Smooth muscle cell (in vitro differentiated cells): Measurements from ENCODE around the gene SSR1. TPM values are rescaled to one million over a fixed set of nuclear protein-coding genes. Genes with fewer than 3 reads are reported as not detected.

ENCODE experiments used
- DNase-seq: peaks from one replicate; lab custom pipeline; 2025; ENCODE audit not compliant: unreplicated experiment; lab: John Stamatoyannopoulos, UW
- H2AFZ ChIP-seq: fragments of 200-600 bp; sonication (generic); 2 replicates; pipeline ENCODE4 v1.6.0; 2016; ENCODE audit warnings: antibody characterized with exemption, low read depth, mild to moderate bottlenecking
- H3F3A ChIP-seq: fragments of 200-600 bp; sonication (generic); 2 replicates; pipeline ENCODE4 v1.6.0; 2017; ENCODE audit warnings: antibody characterized with exemption, low read depth
- H3K27ac ChIP-seq: fragments of 200-600 bp; sonication (generic); 2 replicates; pipeline ENCODE4 v1.5.1; 2016; ENCODE audit warnings: low read depth, mild to moderate bottlenecking
- H3K27me3 ChIP-seq: fragments of 200-600 bp; sonication (generic); 2 replicates; pipeline ENCODE4 v1.6.1; 2016; ENCODE audit warnings: low read depth, mild to moderate bottlenecking
- H3K36me3 ChIP-seq: fragments of 200-600 bp; sonication (generic); 2 replicates; pipeline ENCODE4 v1.5.1; 2016; ENCODE audit warnings: low read depth
- H3K4me1 ChIP-seq: fragments of 200-600 bp; sonication (generic); 2 replicates; pipeline ENCODE4 v1.5.1; 2016; ENCODE audit warnings: low read depth
- H3K4me2 ChIP-seq: fragments of 200-600 bp; sonication (generic); 2 replicates; pipeline ENCODE4 v1.6.0; 2016; ENCODE audit warnings: mild to moderate bottlenecking
- H3K4me3 ChIP-seq: fragments of 200-600 bp; sonication (generic); 2 replicates; pipeline ENCODE4 v1.5.1; 2016; ENCODE audit warnings: mild to moderate bottlenecking
- H3K79me2 ChIP-seq: fragments of 200-600 bp; sonication (generic); 2 replicates; pipeline ENCODE4 v1.6.0; 2016; ENCODE audit warnings: low read depth, mild to moderate bottlenecking
- H3K9ac ChIP-seq: fragments of 200-600 bp; sonication (generic); 2 replicates; pipeline ENCODE4 v1.6.0; 2016; ENCODE audit warnings: low read depth
- H3K9me3 ChIP-seq: fragments of 200-600 bp; sonication (generic); replicated peaks from 2 replicates; pipeline ENCODE4 v1.5.1; 2016; ENCODE audit warnings: low read depth
- H4K20me1 ChIP-seq: fragments of 200-600 bp; sonication (generic); 2 replicates; pipeline ENCODE4 v1.6.0; 2016; ENCODE audit warnings: low read depth
- WGBS: methylation state at CpG from one replicate; pipeline ENCODE4 v1.1.7; 2016; ENCODE audit warnings: low lambda C conversion rate; 5-methylcytosine and 5-hydroxymethylcytosine counted together
- polyA plus RNA-seq: library from polyadenylated mRNA; unstranded; fragments of >200 nt; fragmentation: Nextera tagmentation; extraction: Ambion mirVana; gene quantifications from 2 replicates; pipeline ENCODE4 v1.2.1, GENCODE V29; 2016
- total RNA-seq: library from RNA; depleted of rRNA; stranded (reverse); fragments of >200 nt; gene quantifications from 2 replicates; pipeline ENCODE4 v1.2.3, GENCODE V29; 2014
- TF ChIP-seq, protein P1 (sequence below): fragments of 200-600 bp; sonication (generic); IDR thresholded peaks from 2 replicates; pipeline ENCODE4 v1.5.1; 2017; ENCODE audit warnings: borderline replicate concordance, mild to moderate bottlenecking, antibody characterized with exemption; ENCODE audit not compliant: insufficient read depth, poor library complexity, severe bottlenecking

The SSR1 gene
- total and polyA plus RNA-seq, 2 experiments from 2014 or later: 304 to 306 TPM

DNA sequence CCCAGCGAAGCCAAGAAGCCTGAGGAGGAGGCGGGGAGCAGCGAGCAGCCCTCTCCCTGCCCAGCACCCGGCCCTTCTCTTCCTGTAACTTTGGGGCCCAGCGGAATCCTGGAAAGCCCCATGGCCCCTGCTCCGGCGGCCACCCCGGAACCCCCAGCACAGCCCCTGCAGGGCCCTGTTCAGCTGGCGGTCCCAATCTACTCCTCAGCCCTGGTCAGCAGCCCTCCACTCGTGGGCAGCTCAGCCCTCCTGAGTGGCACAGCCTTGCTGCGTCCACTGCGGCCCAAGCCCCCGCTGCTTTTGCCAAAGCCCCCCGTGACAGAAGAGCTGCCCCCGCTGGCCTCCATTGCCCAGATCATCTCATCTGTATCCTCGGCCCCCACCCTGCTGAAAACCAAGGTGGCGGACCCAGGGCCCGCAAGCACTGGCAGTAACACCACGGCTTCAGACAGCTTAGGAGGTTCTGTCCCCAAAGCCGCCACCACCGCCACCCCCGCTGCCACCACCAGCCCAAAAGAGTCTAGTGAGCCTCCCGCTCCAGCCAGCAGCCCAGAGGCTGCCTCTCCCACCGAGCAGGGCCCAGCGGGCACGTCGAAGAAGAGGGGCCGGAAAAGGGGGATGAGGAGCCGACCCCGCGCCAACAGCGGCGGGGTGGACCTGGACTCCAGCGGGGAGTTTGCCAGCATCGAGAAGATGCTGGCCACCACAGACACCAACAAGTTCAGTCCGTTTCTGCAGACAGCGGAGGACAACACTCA is 81.9 kb downstream of the SSR1 start:
- Histone ChIP-seq H3K9ac (no peak overlapping the region), H3K4me3 (no peak overlapping the region), H3K9me3 (no peaks in the 10 kb centered on the region), H3K27me3 (no peaks in the 10 kb centered on the region), H3K79me2 (peaks cover 9% of the 10 kb centered on the region), H4K20me1 (peaks cover 42% of the 10 kb centered on the region), H3K4me1 (no peaks in the 10 kb centered on the region), H3F3A (no peaks in the 10 kb centered on the region), H3K36me3 (no peaks in the 10 kb centered on the region), H3K27ac (no peak overlapping the region), H3K4me2 (no peak overlapping the region), H2AFZ (no peak overlapping the region)
- WGBS: 98% methylated on average over 31 of the region's 37 CpGs
- TF ChIP-seq, protein P1, sequence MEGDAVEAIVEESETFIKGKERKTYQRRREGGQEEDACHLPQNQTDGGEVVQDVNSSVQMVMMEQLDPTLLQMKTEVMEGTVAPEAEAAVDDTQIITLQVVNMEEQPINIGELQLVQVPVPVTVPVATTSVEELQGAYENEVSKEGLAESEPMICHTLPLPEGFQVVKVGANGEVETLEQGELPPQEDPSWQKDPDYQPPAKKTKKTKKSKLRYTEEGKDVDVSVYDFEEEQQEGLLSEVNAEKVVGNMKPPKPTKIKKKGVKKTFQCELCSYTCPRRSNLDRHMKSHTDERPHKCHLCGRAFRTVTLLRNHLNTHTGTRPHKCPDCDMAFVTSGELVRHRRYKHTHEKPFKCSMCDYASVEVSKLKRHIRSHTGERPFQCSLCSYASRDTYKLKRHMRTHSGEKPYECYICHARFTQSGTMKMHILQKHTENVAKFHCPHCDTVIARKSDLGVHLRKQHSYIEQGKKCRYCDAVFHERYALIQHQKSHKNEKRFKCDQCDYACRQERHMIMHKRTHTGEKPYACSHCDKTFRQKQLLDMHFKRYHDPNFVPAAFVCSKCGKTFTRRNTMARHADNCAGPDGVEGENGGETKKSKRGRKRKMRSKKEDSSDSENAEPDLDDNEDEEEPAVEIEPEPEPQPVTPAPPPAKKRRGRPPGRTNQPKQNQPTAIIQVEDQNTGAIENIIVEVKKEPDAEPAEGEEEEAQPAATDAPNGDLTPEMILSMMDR: no peak
- DNase-seq: no peak

DNA sequence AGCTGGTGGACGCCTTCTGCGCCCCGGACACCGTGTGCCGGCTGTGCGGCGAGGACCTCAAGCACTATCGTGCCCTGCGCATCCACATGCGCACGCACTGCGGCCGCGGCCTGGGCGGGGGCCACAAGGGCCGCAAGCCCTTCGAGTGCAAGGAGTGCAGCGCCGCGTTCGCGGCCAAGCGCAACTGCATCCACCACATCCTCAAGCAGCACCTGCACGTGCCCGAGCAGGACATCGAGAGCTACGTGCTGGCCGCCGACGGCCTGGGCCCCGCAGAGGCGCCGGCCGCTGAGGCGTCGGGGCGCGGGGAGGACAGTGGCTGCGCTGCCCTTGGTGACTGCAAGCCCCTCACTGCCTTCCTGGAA is 82.7 kb downstream of the SSR1 start:
- peaks cover 40% of the 10 kb centered on the region for H4K20me1 ChIP-seq
- H3K9me3 ChIP-seq: no peaks in the 10 kb centered on the region
- no peak for DNase-seq
- H3K27ac ChIP-seq: no peak overlapping the region
- H3K4me1 ChIP-seq: no peaks in the 10 kb centered on the region
- H3K27me3 ChIP-seq: no peaks in the 10 kb centered on the region
- no peaks in the 10 kb centered on the region for H3K36me3 ChIP-seq
- H3K79me2 ChIP-seq: peaks cover 9% of the 10 kb centered on the region
- H3K9ac ChIP-seq: no peak overlapping the region
- TF ChIP-seq, protein P1: no peak
- H2AFZ ChIP-seq: no peak overlapping the region
- H3K4me2 ChIP-seq: no peak overlapping the region
- no peak overlapping the region for H3K4me3 ChIP-seq
- H3F3A ChIP-seq: no peaks in the 10 kb centered on the region
- 96% methylated on average over 37 of the region's 39 CpGs for WGBS

GRCh38 chr6:7229376-7230326 is 83.3 kb downstream of the SSR1 start:
- Histone ChIP-seq H3K4me2 (no peak overlapping the region), H3K27ac (no peak overlapping the region), H2AFZ (no peak overlapping the region), H4K20me1 (peaks cover 37% of the 10 kb centered on the region), H3F3A (no peaks in the 10 kb centered on the region), H3K9me3 (no peaks in the 10 kb centered on the region), H3K4me3 (no peak overlapping the region), H3K4me1 (no peaks in the 10 kb centered on the region), H3K36me3 (no peaks in the 10 kb centered on the region), H3K9ac (no peak overlapping the region), H3K27me3 (no peaks in the 10 kb centered on the region), H3K79me2 (peaks cover 9% of the 10 kb centered on the region)
- 97% methylated on average over 60 of the region's 62 CpGs for WGBS
- DNase-seq: no peak
- TF ChIP-seq, protein P1: no peak
